Keratinocyte (primary cell): ENCODE data around the gene FGGY. TPM values are rescaled to one million over a fixed set of nuclear protein-coding genes. Genes with fewer than 3 reads are reported as not detected.

Experiments
- DNase-seq: peaks from one replicate; pipeline ENCODE4 v3.0.0-alpha.2; 2011; ENCODE audit warnings: low read depth, missing footprints, low spot score
- FAIRE-seq: peaks from 2 replicates; lab custom pipeline; 2011; peaks lifted over from hg19 to GRCh38; lab: Jason Lieb, UNC
- H2AFZ ChIP-seq: 2 replicates; pipeline ENCODE4 v1.6.0; 2012; ENCODE audit warnings: low read length, control low read depth, inconsistent platforms; ENCODE audit not compliant: control insufficient read depth
- H3K27ac ChIP-seq: 2 replicates; pipeline ENCODE4 v1.5.1; 2011; ENCODE audit warnings: low read length; ENCODE audit not compliant: control insufficient read depth, insufficient read depth
- H3K27me3 ChIP-seq: 3 replicates; pipeline ENCODE4 v1.6.0; 2011; ENCODE audit warnings: low read length; ENCODE audit not compliant: control insufficient read depth, insufficient read depth; ENCODE audit errors: extremely low read depth
- H3K36me3 ChIP-seq, 2 experiments: 2 replicates in 1 of 2; 3 replicates in 1 of 2; pipeline ENCODE4 v1.5.1; 2011; ENCODE audit warnings: low read length in 2 of 2, mild to moderate bottlenecking in 1 of 2; ENCODE audit not compliant: control insufficient read depth in 2 of 2, insufficient read depth in 2 of 2; ENCODE audit errors: extremely low read depth in 1 of 2
- H3K4me1 ChIP-seq: 3 replicates; pipeline ENCODE4 v1.5.1; 2011; ENCODE audit warnings: low read length; ENCODE audit not compliant: control insufficient read depth, insufficient read depth; ENCODE audit errors: extremely low read depth
- H3K4me2 ChIP-seq: 3 replicates; pipeline ENCODE4 v1.6.0; 2011; ENCODE audit warnings: low read depth, low read length; ENCODE audit not compliant: control insufficient read depth, insufficient read depth; ENCODE audit errors: extremely low read depth
- H3K4me3 ChIP-seq, 3 experiments: fragments of 200-600 bp in 1 of 3; sonication (generic) in 1 of 3; 2 replicates in 2 of 3; 3 replicates in 1 of 3; pipeline ENCODE4 v1.5.1; 2011 to 2016; ENCODE audit warnings: low read length in 3 of 3, mild to moderate bottlenecking in 3 of 3, control low read depth in 2 of 3, inconsistent platforms in 1 of 3, low read depth in 1 of 3, mixed read lengths in 1 of 3, mixed run types in 1 of 3, moderate library complexity in 1 of 3; ENCODE audit not compliant: control insufficient read depth in 2 of 3, insufficient read depth in 2 of 3; ENCODE audit errors: extremely low read depth in 1 of 3
- H3K79me2 ChIP-seq: 2 replicates; pipeline ENCODE4 v1.6.0; 2012; ENCODE audit warnings: low read length; ENCODE audit not compliant: control insufficient read depth, insufficient read depth
- H3K9ac ChIP-seq: 3 replicates; pipeline ENCODE4 v1.6.0; 2011; ENCODE audit warnings: low read length; ENCODE audit not compliant: control insufficient read depth, insufficient read depth; ENCODE audit errors: extremely low read depth
- H3K9me1 ChIP-seq: 3 replicates; pipeline ENCODE4 v1.6.0; 2011; ENCODE audit warnings: low read length; ENCODE audit not compliant: control insufficient read depth, insufficient read depth; ENCODE audit errors: extremely low read depth
- H3K9me3 ChIP-seq: 2 replicates; pipeline ENCODE4 v1.5.1; 2012; ENCODE audit warnings: low read depth, low read length; ENCODE audit not compliant: control insufficient read depth
- H4K20me1 ChIP-seq: 3 replicates; pipeline ENCODE4 v1.6.0; 2011; ENCODE audit warnings: low read length; ENCODE audit not compliant: control insufficient read depth, insufficient read depth; ENCODE audit errors: extremely low read depth
- CTCF ChIP-seq, 3 experiments: IDR thresholded peaks in 1 of 3; conservative IDR thresholded peaks in 1 of 3; optimal IDR thresholded peaks in 1 of 3; 2 replicates in 2 of 3; 3 replicates in 1 of 3; pipeline versions ENCODE3 to v1.5.1; 2011; ENCODE audit warnings: low read length in 3 of 3, mild to moderate bottlenecking in 3 of 3, moderate library complexity in 2 of 3, control low read depth in 1 of 3, inconsistent platforms in 1 of 3; ENCODE audit not compliant: insufficient read depth in 2 of 3; ENCODE audit errors: extremely low read depth in 1 of 3
- EZH2 ChIP-seq: IDR thresholded peaks from one replicate; pipeline ENCODE4 v1.6.1; 2012; ENCODE audit warnings: inconsistent platforms, mild to moderate bottlenecking, low read length, moderate library complexity
- dilution Hi-C: fragments of 300-500 bp; cut with MboI; formaldehyde crosslinking; loops from one replicate; pipeline ENCODE4 v1.7.0; 2020; ENCODE audit warnings: low sequenced_read_pairs; ENCODE audit not compliant: extremely low pct_ligation_motif_present
- polyA plus RNA-seq, 5 experiments: library from polyadenylated mRNA; depleted of rRNA in 3 of 5; stranded (reverse) in 3 of 5; stranded (forward) in 1 of 5; unstranded in 1 of 5; fragments of >200 nt; gene quantifications; 1 replicate in 1 of 5; 2 replicates in 3 of 5; 3 replicates in 1 of 5; pipeline versions ENCODE4 v1.2.1 to v1.2.3, GENCODE V29; 2011 to 2012; ENCODE audit warnings: missing spikeins in 2 of 5, low read depth in 1 of 5, low replicate concordance in 1 of 5

Gene FGGY
- polyA plus RNA-seq, 1 donor (not counting 4 experiments of a cell fraction or from before 2014, with no cell fraction given) = 16.6 TPM

- dilution Hi-C loops = no loop called here
- DNase-seq = no peak
- Histone ChIP-seq H3K9ac (no peak overlapping the region), H3K27me3 (no peaks in the 10 kb centered on the region), H3K4me2 (no peak overlapping the region), H2AFZ (no peak overlapping the region), H3K27ac (no peak overlapping the region), H3K4me3 (no peak overlapping the region), H3K4me1 (peaks cover 31% of the 10 kb centered on the region), H4K20me1 (no peaks in the 10 kb centered on the region), H3K36me3 (no peaks in the 10 kb centered on the region), H3K79me2 (no peaks in the 10 kb centered on the region), H3K9me1 (no peaks in the 10 kb centered on the region), H3K9me3 (no peaks in the 10 kb centered on the region)
- no peak for FAIRE-seq
- no peak for TF ChIP-seq CTCF (optimal IDR thresholded peaks at IDR 0.05 in 1 of 3, IDR thresholded peaks at IDR 0.05 in 1 of 3, conservative IDR thresholded peaks at IDR 0.05 in 1 of 3; ENCODE audit: extremely low read depth in 1 of 3, insufficient read depth in 2 of 3, low read length in 3 of 3)
- TF ChIP-seq EZH2 = no peak
These were observed 145.6 kb downstream of the FGGY start for GRCh38 chr1:59442492-59442891.

DNA sequence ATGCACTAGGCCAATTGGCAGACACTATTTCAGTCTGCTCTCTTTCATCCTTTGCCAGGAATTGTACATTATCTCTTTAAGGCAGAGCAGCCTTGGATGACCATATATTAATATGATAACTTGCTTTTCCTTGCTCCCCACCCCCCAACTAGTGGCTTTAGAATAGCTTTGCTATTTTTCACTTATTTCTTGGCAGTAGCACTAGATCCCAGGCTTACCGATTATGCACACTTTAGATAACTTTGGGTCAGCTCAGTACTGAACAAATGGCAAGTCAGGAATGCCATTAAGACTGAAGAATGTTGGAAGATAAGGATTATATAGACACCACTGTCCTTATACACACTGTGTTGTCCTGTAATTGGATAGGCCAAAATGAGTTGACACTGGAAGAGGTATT lies 146.4 kb downstream of the FGGY start:
- H3K4me1 ChIP-seq = peaks cover 31% of the 10 kb centered on the region
- FAIRE-seq = peak; percentile 17
- no peaks in the 10 kb centered on the region for H3K27me3 ChIP-seq
- H3K79me2 ChIP-seq = no peaks in the 10 kb centered on the region
- no peak overlapping the region for H3K27ac ChIP-seq
- H3K4me2 ChIP-seq = no peak overlapping the region
- no peak for DNase-seq
- H3K9me3 ChIP-seq = no peaks in the 10 kb centered on the region
- H3K9me1 ChIP-seq = no peaks in the 10 kb centered on the region
- dilution Hi-C loops = no loop called here
- H3K36me3 ChIP-seq = no peaks in the 10 kb centered on the region
- no peak overlapping the region for H3K9ac ChIP-seq
- no peaks in the 10 kb centered on the region for H4K20me1 ChIP-seq
- no peak overlapping the region for H2AFZ ChIP-seq
- no peak for TF ChIP-seq EZH2
- TF ChIP-seq CTCF (optimal IDR thresholded peaks at IDR 0.05 in 1 of 3, IDR thresholded peaks at IDR 0.05 in 1 of 3, conservative IDR thresholded peaks at IDR 0.05 in 1 of 3; ENCODE audit: extremely low read depth in 1 of 3, insufficient read depth in 2 of 3, low read length in 3 of 3) = no peak
- no peak overlapping the region for H3K4me3 ChIP-seq
